NOMO-1 (cell line): ENCODE measurements around the gene TMEM255B.

Source experiments
- DNase-seq, 2 experiments: peaks; one replicate each; lab custom pipeline; 2025; ENCODE audit not compliant: unreplicated experiment in 2 of 2; lab: John Stamatoyannopoulos, UW

TMEM255B gene

GRCh38 chr13:113843063-113843654 is 84.1 kb downstream of the TMEM255B start:
- no peak for DNase-seq

GRCh38 chr13:113843864-113844556 is 85.0 kb downstream of the TMEM255B start:
- no peak for DNase-seq

GRCh38 chr13:113845055-113845454 is 86.0 kb downstream of the TMEM255B start:
- DNase-seq, result no peak

- no peak for DNase-seq
These were observed 87.0 kb downstream of the TMEM255B start for GRCh38 chr13:113845723-113846635.

DNA sequence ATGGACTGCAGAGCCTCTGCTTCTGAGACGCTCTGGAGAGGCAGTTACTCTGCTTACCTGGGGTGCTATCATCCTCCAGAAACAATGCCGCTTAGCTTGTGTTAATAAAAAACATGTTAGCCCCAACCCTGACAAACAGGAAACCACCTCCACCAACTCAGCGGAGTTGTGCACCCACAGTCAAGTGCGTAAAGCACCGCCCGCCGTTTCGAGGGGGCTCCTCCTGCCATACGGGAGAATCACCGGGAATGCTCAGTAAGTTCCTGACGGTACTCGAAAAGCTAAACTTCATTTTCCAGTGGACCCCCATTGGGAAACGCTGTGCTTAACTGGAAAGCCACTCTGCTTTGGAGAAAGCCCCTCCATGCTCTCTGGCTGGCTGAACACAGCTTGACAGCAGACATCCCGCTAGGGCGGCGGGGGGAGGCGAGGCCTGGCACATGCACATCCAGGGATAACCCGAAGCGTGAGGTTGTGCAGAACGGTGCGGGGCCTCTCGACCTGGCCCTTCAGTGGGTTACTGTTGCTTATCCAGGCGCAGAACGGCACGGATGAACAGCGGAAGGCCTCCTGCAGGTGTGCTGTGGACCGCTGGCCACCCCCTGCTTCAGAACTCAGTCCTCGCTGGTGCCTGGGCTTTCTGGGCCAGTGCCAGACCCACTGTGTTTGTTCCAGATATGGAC is 87.8 kb downstream of the TMEM255B start:
- DNase-seq, result no peak

DNA sequence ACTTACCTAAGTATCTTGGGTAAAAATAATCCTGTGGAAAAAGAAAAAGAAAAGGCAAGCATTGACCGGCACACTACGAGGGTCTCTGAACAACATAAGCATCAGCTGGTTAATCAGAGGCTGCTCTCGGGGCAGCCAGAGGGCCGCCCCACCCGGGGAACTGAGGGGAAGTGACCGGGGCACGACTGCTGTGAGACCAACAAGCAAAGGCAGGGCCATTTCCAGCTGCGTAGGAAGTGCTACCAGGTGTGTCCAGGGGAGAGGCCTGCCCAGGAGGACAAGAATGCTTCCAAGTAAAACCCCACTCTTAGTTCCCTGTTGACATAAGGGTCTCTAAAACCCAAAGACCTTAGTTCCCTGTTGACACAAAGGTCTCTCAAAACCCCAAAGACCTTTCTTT is 89.0 kb downstream of the TMEM255B start:
- no peak for DNase-seq

DNA sequence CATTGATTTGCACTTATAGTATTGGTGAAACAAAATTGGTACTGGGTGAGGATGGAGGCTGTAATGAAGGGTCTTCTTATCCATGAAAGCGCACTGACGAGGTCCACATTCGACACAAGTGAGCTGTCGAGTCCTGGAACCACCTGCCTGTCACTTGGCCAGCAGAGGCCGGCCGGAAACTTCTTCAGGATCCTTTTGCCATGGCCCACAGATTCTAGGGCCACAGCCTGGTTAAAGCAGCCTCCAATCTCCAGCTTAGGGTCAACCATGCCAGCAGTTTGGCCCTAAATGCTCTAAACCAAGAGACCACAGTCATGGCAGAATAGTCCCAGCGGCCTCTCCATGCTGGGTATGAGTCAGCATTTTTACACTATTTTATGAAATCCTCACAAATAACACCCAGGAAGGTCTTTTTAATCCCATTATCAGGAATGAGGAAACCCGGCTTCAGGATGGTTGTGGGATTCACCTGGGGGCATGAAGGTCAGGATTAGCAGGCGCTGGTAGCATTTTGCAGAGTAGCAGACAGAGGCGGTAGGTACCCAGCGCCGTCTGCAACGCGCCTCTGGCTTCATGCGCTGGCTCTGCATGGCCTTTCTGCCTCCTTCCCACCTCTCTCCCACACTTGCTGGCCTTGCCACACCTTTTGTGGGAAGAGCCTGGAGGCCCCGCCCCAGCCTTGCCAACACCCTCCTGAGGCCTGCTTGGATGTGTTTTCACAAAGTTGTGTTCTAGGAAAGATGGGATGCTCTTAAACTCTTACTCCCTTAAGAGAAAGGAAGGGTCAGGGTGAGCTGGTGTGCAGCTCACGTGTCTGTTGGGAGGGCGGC is 89.6 kb downstream of the TMEM255B start:
- no peak for DNase-seq

GRCh38 chr13:113849546-113849945 is 90.5 kb downstream of the TMEM255B start:
- DNase-seq, result no peak

DNA sequence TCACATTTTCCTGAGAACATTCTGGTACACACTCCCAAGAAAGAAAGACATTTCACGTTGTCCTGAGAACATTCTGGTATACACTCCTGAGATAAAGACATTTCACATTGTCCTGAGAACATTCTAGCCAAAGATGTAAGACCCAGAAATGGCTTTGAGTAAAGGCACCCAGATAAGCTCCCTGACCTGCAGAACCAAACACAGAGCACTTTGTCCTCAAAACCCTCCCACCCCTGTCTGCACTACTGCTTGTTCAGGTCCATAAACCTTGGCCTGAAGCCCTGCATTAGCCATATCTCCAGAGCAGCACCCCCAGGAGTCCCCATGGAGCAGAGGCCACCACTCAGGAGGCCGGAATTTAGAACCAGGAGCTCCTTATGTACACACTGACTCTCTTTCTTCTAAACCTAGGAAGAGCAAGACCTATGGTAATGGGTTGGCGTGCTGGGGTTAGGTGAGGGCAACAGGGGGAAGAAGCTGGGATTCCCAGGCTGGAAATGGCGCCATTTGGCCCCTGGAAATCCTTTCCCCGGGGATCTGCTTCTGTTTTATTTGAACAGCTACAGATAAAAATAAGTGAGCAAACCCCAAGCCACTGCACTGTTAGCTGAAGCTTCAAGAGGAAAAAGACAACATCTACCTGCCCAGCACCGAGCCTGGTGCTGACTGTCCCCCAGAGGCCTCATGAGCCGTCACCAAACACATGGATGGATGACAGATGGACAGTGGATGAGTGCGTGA is 91.1 kb downstream of the TMEM255B start:
- DNase-seq, result no peak

- DNase-seq, result no peak
These were observed 91.9 kb downstream of the TMEM255B start for GRCh38 chr13:113850722-113851479.

- no peak for DNase-seq
These were observed 92.4 kb downstream of the TMEM255B start for GRCh38 chr13:113851480-113851803.

DNA sequence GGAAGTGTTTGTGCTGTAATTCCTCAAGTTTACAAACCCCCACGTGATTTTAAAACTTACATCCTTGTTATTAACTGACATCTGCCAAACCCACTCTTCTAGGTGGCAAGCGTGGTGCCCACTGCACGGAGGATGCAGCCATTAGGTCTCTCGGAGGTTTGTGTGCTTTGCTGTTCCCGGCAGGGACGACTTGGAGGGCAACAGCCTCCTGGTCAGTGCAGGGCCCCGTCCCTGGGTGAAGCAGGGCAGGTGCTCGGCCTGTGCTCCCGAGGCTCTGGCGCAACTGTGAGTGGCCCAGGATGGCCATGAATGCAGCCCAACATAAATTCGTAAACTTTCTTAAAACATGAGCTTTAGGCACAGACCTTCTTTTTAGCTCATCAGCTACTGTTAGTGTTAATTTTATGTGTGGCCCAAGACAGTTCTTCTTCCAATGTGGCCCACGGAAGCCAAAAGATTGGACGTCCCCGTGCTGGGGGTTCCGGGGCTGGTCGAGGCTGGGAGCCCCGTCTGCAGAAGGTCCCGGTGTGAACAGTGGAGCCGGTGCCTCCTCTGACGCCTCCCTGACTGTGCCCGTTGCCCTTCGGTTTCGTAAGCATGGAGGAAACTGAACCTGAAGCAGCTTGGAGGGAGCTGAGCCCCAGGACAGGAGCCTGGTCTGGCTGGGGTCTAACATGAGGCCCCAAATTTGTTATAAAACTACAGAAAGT is 93.0 kb downstream of the TMEM255B start:
- no peak for DNase-seq

DNA sequence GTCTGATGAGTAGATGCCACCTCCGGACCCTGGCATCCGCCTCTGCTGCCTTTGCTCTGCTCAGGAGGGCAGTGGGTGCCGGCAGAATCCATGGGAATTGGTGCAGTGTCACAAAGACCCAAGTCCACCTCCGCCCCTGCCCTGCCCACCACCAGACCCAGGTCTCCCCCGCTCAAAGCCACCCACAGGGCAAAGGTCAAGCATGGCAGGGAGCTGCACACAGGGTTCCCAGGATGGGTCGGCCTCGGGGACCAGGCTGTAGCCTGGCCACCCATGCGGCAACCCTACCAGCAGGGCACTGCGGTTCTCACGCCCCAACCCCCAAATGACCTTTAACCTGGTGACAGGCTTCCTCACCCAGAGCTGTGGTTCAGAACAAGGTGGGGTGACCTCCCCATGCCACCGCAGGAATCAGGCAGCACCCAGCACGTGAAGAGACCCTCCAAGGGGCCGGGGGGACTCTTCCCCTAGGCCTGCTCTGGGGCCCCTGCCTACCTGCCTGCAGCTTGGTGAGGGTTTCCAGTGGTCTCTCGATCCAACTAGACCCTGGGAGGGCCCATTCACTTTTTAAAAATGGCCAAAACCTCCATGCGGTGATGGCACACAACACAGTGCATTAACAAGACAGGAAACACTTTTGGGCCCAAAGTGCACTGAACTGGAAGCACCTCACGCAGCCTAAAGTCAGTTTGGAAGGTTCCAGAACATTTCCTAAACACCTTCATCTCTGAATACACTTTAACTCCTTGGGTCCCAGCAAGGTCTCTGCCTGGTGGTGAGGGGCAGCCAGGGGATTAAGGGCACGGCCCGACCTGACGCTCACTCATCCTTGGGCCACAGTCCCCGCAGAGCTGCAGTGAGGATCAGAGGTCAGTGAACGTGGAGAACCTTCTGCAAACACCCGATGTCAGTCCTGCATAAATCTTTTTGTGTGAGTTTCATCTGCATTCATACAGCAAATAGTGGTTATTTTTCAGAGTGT is 93.8 kb downstream of the TMEM255B start:
- no peak for DNase-seq

- no peak for DNase-seq
These were observed 94.7 kb downstream of the TMEM255B start for GRCh38 chr13:113853518-113854237.

DNA sequence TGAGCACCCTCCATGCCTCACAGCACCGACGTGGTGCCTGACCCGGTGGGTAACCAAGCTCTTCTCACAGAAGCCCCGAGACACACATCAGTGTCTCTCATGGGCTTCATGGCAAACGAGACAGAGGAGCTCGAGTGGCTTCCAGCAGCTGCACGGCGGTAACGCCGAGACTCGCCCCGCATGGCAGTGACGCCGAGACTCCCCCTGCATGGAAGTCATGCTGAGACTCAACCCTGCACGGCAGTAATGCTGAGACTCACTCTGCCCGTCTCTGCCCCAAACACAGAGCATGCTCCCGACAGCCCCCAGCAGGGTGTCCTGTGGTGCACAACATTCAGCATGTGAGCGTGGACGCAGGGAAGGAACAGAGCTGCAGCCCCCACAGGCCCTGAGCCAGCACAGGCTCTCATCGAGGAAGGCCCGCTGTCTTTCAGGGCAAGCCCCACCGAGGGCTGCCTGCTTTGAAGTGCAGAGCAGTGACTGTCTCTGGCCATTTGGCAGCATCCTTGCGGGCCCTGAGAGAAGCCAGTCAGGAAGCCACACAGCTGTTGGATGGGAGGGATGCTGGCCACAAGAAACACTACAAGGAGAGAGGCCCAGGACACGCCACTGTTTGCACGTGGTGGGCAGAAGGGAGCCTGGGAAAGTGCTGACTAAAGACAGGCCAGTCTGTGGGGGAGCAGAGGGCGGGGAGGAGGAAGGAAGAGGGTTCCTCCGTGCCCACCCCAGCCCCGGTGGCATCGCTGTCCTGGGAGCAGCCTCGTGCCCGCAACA is 95.4 kb downstream of the TMEM255B start:
- DNase-seq, result no peak
